Stimulated activated CD8-positive, alpha-beta memory T cell treated with anti-CD3 and anti-CD28 coated beads, Interleukin-7, amount 100 ng/mL, for 1 hour (primary cell): Measurements from ENCODE around the gene KCTD3.

ENCODE experiments used
- DNase-seq, 2 donors: peaks; one replicate each; pipeline ENCODE4 v3.0.0-alpha.2; 2020; ENCODE audit warnings: low read depth in 2 of 2

Gene KCTD3

DNA sequence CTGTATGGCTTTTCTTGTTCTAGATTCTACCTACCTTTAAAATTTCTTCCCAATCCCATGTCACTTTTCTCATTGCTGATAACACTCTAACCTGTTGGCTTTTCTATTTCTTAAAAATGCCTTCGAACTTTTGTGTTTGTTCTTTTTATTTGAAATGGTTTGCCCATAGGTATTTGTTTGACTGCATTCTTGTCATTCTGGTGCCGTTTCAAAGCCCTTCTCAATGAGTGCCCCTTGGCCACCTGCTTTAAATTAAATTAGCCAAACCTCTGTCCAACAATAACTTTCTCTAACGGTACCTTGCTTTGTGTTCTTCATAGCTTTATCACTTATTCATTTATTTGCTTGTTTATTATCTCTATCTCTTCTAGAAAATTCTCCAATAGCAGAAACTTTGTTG is 38.9 kb downstream of the KCTD3 start:
- DNase-seq = no peak

DNA sequence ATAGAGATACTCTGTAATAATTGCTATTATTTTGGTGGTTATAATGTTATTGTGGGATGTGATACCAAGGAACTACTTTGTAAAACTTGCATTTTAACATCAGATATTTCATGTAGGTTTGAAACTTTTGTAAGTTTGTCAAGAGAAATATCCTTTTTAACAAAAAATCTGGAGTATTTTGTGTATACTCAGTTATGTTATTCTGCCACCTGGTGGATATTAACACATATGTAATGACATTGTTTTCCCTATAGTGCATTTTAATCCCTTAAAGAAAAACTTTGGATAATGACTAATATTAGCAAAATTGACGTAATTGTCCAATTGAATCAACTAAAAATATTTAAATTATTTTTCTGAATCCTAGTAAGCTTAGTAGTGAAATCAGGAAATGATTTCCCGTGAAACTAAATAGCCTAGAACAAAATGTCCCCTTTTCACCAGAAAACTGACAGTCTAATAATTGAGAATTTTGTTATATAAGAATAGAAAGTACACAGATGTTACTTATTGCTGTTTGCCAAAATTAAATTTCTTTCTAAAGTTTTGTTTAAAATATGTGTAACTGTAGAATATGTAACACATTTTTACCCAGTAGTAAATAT is 39.6 kb downstream of the KCTD3 start:
- DNase-seq = no peak

DNA sequence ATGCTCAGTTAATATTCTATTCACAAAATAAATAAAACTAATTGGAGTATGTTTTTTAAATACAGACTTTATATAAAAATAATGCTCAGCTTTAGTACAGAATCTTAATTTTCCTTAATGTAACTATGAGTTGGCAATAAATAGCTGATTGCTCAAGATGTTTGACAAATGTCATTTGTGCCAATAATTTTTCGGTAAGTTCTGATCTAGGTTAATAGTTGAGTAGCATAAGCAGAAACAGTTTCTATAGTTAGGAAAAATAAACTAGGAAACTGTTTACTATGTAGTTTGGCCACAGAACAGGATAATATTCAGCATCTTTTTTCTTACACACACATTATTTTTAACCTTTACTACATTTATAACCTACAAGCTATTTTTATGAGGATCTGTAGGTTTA is 40.3 kb downstream of the KCTD3 start:
- DNase-seq = no peak

DNA sequence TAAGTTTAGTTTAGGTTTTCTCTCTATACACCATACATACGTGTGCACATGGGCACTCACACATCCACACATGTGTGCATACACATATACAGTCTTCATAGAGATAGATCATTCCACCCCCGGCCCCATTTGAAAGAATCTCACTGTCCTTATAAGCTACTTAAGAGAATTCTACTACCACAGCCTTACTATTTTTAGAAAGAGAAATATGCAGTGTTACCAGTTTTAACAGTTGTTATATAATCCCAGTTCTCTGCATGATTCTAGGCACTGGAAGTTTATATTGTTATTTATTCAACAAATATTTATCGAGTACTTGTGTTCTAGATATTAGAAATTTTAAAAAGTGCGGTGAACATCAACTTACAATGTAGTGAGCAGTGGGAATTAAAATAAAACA is 41.5 kb downstream of the KCTD3 start:
- DNase-seq = no peak

DNA sequence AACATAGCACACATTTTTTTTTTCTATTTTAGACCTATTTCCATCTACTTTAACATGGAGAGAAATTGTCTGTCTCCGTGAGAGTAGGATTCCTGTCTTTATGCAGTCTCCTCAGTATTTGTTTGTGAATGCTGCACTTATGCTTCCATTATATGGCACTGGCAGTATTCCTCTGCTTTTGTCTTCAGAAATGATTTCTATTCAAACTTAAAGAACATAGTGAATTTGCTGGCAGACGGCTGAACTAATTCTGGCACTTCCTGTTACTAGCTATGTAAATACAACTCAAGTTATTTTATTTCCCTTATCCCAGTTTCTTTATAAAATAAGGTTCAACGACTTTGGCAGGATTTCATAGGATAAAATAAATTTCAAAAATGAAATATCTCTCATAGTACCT is 45.3 kb downstream of the KCTD3 start:
- DNase-seq = no peak

DNA sequence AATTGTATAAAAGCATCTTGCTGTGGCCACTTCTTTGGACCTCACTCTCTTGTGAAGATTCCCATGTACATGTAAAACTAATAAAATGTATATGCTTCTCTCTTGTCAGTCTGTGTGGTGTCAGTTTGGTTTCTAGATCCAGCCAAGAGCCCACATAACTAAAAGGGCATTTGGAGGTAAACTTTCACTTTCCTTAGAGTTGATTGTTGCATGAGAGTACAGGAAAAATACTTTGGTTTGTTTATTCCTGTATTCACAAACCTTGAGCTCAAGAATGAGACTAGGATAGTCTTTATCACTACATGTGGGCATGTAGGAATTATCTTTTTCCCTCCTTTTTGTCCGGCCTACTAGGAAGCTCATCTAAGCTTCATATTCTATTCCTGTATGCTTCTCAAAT is 50.9 kb downstream of the KCTD3 start:
- no peak for DNase-seq

DNA sequence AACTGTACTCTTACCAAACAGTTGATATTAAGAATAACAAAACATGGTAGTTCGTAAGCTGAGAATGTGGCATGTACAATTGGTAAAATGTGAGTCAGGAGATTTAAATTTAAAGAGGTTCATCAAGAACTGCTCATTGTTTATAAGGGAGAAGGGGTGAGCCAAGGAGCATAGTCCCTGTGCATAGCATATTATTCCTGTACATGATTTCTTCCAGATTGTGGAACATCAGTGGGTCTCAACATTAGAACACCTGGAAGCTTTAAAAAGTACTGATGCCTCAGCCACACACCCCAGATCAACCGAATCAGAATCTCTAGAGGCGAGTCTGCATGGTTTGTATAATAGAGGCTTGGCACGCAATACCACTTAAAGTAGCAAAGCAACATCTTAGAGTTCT is 56.1 kb downstream of the KCTD3 start:
- no peak for DNase-seq

DNA sequence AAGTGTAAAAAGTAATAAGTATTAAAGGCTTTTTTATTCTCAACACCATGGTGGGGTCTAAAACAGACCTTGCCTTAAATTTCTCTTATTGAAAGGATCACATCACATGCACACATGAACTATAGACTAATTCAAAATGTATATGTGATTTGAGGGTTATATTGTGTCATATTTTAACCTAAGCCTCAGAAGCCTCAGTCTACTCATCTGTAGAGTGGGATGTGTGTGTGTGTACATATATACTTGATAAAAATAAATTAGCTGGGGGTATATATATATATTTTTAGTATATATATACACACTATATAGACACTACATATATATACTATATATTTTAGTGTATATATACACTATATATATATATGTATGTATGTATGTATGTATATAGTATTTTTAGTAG is 58.8 kb downstream of the KCTD3 start:
- DNase-seq = no peak

DNA sequence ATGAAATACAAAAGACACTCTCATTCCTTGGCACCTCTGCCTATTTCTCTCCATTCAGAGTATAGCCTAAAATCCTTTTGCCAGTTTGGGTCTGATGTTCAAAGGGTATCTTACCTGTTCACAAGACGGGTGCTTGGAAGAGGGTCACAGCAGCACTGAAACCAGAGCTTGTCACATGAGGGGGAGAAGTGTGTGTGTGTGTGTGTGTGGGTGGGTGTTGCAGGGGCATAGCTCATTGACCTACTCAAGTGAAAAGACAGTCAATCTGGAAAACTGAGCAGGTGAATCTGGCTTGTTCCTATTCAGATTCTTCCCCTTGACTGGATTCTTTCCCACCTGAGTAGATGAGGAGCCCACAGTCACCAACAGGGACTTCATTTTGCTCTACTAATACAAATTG is 63.9 kb downstream of the KCTD3 start:
- no peak for DNase-seq

DNA sequence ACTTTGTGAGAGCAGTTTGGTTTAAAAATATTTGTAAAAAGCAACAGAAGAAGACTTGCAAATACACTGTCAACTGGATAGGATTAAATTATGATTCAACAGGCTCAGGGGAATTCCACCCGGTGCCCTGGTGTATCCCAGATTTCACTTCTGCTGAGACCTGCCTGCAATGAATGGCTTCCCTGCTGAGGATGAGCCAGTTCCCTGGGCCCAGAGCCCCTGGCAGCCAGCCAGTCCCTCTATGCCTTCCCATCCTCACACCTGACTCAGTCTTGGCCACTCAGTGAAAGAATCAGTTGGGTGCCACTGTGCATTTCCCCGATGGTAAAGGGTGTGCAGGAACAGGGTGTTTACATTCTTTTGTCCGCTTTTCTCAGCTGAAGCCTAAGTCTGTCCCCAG is 64.4 kb downstream of the KCTD3 start:
- DNase-seq = no peak

DNA sequence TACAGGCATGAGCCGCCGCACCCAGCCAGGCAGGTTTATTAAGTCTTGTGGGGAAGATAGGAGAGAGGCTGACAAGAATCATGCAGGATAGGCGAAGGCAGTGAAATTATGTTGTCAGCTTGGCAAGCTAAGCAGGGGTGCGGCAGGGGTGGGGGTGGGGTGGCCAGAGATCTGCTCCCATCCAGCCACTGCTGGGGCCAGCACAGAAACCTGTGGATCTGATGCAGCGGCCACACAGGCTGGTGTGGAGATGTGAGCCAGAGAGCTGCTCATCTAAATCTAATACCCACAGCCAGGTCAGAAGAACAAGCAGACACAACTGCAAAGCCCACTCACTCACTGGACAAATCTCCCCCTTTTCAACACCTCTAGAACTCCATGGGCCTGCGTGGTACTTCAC is 68.7 kb downstream of the KCTD3 start:
- DNase-seq = no peak

DNA sequence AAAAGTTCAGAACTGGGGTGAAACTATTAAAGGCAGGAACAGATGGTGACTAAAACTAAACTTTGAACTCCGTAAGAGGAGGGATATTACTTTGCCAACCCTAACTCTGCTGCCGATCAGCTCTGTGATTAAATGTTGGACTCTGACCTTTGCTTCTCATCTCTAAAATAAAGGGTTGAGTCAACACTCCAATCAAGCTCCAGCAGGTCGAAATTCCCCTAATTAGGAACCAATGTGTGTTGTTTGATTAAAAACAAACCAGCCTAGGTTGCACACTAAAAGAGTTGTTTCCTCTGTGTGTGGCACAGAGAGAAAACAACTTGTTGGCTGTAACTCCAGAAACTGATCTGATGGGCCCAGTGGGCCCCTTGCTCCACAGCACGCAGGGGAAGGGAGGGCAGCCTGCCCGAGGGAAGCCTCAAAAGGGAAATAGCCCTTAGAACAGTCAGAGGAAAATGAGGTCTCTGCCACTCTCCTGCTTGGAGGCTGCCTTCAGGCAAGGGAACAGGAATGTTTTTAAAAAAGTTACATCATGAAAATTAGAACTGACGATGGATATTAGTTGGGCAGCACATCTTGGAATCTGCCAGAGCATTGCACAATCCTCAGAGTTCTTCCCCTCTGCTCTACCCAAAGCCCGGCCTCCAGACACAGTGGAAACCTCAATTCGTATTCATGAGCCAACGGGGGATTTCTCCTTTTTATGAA is 69.3 kb downstream of the KCTD3 start:
- DNase-seq = no peak

DNA sequence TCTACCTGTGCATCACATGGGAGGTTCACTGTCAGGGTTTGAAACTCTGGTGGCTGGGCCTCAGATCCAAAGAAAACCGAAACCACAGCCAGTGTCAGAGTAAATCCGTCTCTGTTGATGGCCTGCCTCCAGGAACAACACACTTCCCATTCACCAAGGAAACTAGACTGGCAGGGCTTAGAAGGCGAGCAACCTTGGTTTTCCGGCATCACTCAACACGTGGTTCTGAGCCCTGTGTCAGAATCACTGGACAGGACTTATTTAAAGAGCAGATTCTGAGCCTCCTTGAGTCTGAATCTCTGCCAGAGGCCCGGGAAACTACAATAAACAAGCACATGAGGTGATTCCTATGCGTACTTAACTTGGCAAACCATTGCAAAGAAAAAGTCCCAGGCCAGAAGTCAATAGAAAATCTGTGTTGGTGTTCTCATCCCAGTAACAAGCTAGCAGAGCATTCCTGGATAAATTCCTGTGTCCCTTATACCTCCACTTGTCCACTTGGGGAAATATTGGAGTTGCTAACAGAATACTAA is 70.0 kb downstream of the KCTD3 start:
- DNase-seq = no peak

DNA sequence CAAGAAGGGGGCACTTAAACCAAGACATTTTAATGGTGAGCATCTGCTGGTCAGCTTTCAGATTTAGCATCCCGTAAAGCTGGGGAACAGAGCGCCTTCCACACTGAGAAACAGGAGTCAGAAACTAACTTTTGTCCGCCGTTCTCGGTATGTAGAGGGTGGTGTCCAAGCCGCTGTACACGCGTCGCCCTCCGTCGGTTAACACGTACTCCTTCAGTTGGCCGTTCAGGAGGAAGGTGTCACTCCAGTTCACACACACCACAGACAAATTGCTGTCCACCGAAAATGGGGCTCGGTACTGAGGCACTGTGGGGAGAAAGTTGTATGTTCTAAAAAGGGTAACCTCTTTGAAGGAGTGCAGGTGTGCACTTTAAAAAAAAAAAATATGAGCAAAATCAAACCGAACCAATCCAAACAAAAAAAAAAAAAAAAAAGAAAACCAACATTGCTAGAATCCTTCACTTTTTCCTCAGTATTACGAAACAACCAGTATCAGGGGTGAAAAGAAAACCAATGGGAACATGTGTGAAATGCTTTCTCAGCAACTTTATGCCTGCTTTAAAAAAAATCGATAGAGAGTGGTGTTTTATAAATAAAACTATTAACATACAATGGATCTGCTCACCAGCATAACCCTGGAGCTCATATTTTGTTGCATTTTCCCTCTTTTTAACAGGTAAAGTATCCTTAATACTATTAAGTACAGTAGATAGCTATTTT is 73.5 kb downstream of the KCTD3 start:
- DNase-seq = no peak

DNA sequence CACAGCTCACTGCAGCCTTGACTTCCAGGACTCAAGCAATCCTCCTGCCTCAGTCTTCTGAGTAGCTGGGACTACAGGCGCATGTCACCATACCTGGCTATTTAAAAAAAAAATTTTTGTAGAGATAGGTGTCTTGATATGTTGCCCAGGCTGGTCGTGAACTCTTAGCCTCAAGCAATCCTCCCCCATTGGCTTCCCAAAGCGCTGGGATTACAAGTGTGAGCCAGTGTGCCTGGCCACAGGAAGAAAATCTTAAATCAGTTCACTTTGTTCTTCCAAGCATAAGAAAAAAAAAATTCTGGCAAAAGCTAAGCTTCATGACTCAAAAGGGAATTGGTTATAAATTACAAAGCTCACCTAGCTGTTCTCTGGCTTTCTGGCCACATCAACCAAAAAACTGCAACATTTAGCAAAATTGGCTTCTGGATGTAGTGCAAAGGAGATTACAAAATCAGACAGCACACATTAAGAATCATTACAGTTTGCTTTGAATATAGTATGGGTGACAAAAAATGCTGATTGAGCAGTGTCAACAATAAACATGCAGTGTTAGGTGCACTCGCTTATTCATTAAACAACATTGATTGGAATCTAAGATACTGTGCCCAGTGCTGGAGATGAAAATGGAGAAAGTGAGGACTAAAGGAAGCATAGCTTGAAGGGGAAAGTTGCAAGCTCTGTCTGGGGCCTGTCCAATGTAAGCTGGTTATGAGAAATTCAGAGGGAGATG is 76.7 kb downstream of the KCTD3 start:
- no peak for DNase-seq

DNA sequence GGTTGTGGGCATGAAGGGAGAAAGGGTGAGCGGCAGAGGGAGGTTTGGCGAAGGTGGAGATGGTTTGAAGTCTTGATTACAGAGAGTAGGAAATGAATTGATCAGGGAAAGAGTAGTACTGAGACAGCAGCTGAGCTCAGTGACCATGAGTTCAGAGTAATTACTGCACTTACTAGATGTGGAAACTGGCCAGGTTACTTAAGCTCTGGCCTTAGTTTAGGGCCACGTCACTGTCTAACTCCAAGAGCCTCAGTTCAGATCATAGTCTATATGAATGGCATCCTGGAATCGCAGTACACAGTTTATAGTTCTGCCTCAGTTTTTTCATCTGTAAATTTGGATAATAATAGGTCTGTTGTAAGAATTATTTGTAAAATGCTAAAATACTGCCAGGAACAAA is 78.1 kb downstream of the KCTD3 start:
- no peak for DNase-seq

DNA sequence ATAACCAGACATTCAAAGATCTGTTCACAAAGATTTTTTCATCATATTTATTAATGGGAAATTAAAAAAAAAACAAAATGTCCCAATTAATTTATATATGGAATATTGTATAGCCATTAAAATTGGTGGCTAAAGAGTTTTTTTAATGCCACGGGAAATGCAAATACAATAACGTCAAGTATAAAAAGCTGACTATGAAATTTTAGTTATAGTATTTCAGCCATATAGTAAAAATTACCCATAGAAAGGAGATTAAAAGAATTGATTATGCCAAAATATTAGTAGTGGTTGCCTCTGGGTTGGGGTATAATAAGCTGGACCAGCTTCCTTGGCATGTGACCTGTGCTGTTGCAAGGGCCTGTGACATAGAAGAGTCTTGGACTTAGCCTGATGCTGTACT is 78.8 kb downstream of the KCTD3 start:
- DNase-seq = no peak

DNA sequence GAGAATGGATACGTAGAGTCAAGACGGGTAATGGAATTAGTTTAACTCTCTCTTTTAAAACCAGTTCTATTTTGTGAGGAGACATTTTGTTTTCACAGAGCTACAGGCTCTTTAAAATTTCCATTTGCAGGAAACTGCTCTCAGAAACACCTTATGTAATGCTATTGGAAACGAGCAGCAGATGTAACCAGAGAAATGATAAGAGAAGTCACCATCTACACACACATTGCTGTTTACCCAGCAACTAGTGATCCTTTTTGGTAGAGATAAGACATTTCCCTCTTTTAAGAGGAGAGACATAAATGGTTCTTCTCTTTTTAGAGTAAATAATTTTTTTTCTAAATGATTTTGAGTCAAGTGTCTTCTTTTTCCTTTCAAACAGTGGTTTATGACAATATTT is 80.6 kb downstream of the KCTD3 start:
- DNase-seq = no peak

DNA sequence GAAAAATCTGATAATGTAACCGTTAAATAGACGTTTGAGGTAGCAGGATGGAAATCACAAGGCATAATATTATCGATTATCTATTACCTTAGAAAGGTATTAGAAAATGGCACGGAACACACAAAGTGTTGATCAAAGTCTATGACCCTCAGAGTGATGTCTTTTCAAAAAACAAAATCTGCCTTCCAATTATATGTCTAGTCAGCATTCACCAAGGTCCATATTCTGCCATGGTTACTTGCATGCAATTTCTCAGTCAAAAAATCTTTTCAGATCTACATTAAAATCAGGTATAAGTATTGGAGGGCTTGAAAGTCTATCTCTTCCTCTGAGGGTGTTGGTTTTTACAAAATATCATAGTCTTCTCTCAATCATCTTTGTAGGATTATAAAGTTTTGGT is 81.9 kb downstream of the KCTD3 start:
- no peak for DNase-seq

DNA sequence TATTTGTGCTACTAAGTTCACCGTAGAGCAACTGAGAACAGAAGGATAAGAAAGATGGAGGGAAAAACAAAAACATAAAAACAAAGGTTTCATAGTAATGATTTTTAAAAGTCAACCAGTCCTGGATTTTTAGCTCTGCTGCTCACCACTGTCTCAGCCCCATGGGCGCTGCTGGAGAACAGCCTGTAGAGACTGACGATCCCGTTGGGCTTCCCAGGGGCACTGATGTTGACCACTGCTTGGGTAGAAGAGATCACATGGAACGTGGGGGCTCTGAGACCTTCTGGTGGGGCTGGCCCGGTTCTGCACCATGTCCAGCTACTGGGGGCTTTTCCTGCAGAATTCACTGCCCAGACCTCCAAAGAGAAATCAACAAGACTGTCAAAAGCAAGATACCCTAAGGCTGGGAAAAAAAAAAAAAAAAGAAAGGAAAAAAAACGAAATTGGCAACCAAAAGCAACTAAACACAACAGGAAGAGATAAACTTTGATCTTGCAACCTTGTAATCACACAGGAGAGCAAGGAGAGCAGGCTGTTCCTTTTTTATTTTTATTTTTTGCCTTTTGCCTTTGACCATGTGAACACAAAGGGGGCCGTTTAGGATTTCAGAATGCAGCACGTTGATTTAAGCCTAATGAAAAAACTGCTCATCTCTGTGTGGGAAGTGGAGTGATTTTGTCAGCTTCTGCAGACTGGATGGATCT is 83.5 kb downstream of the KCTD3 start:
- DNase-seq = no peak

DNA sequence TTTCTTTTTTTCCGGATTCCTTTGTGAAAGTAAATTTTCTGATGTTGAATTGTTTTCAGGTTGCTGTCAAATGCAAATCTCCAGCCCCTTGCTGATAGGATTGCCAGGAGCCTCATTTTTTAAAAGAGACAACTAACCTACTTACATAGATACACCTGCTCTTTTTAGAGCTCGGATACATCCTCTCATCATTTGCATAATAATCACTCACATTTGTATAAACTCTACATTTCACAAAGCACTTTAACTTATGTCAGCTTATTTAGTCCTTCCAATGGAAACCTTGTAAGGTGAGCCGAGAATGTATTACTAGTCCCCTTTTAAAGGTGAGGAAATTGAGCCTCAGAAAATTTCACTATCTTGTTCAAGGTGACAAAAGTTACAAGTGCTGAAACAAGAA is 84.8 kb downstream of the KCTD3 start:
- no peak for DNase-seq

DNA sequence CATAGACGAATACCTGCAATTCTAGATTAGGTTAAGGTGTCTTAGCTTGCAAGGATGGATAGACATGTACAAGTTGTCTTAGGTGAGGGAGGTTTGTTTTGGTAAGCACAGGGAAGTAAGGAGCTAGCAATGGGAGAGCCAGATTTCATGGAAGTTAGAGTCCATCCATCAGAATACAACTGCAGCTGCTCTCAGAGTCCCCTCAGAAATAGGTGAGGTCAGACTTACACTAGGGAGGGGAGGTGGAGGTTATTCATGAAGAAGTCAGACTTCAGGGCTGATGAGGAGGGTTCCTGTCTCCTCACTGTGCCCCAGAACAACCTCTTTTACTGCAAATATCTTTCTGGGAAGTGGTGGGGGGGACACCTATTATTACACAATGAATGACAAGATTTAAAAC is 85.3 kb downstream of the KCTD3 start:
- DNase-seq = no peak
